Bronchial epithelial cell (primary cell): ENCODE results near the gene C4BPA. TPM values are rescaled to one million over a fixed set of nuclear protein-coding genes. Genes with fewer than 3 reads are reported as not detected.

Source experiments
- DNase-seq: peaks from one replicate; pipeline ENCODE4 v3.0.0-alpha.2; 2010; ENCODE audit warnings: low read depth
- FAIRE-seq: peaks from 2 replicates; lab custom pipeline; 2011; peaks lifted over from hg19 to GRCh38; lab: Jason Lieb, UNC
- H3K27me3 ChIP-seq: 2 replicates; pipeline ENCODE4 v1.5.1; 2011; ENCODE audit warnings: low read length; ENCODE audit not compliant: control insufficient read depth, insufficient read depth
- H3K36me3 ChIP-seq: 2 replicates; pipeline ENCODE4 v1.5.1; 2011; ENCODE audit warnings: low read length; ENCODE audit not compliant: control insufficient read depth, insufficient read depth
- H3K4me3 ChIP-seq: 2 replicates; pipeline ENCODE4 v1.5.1; 2011; ENCODE audit warnings: mild to moderate bottlenecking, low read depth, low read length, control low read depth
- total RNA-seq: library from RNA; depleted of rRNA; stranded (reverse); fragments of >200 nt; gene quantifications from 2 replicates; pipeline ENCODE4 v1.2.1, GENCODE V29; 2014
- TF ChIP-seq, protein P1 (sequence below): IDR thresholded peaks from 2 replicates; pipeline ENCODE4 v1.5.1; 2011; ENCODE audit warnings: mild to moderate bottlenecking, moderate library complexity, low read length, control low read depth, inconsistent platforms; ENCODE audit not compliant: insufficient read depth, severe bottlenecking

C4BPA gene
- total RNA-seq, 1 donor from 2014 or later = not detected

DNA sequence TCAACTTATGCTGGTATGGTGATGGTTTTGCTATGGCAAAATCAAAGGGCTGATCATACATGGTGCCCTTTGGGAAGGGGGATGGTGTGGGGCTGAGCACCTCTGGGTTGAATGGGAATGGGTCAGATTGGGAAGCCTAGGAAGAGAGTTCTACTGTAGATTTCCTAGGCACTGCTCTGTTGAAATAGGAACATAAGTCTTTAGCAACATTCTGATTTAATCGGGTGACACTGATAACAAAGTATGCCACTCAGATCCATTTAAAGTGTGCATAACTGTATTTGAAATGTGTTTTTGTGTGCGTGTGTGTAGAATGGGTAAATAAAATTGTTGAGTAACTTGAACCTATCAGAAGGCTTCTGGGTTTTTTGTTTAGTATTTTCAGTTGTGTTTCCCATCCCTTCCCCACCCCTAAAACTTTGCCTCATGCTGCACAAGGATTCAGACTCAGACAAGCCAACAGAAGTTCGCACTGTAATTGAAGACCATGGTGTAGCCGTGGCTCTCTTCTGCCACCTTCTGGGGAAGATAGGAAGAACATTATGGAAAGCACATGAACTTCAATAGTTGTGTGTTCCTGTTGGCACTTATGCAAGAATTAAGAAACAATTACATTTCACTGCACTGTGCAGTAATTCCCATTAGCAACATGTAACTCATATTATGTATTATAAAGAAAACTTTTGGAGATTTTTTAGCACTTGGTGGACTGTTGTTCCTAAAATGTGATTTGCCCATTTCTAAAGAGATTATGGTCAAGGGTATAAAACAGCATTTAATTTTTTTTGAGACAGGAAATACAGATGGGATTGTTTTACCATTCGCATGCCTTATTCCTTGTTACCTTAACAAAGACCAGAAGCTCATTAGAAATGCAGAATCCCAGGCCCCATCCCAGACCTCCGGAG is 26.3 kb upstream of the C4BPA start:
- FAIRE-seq (no peak), DNase-seq (peak; percentile 84)
- Histone ChIP-seq H3K27me3 (no peaks in the 10 kb centered on the region), H3K36me3 (no peaks in the 10 kb centered on the region), H3K4me3 (no peak overlapping the region)
- TF ChIP-seq, protein P1, sequence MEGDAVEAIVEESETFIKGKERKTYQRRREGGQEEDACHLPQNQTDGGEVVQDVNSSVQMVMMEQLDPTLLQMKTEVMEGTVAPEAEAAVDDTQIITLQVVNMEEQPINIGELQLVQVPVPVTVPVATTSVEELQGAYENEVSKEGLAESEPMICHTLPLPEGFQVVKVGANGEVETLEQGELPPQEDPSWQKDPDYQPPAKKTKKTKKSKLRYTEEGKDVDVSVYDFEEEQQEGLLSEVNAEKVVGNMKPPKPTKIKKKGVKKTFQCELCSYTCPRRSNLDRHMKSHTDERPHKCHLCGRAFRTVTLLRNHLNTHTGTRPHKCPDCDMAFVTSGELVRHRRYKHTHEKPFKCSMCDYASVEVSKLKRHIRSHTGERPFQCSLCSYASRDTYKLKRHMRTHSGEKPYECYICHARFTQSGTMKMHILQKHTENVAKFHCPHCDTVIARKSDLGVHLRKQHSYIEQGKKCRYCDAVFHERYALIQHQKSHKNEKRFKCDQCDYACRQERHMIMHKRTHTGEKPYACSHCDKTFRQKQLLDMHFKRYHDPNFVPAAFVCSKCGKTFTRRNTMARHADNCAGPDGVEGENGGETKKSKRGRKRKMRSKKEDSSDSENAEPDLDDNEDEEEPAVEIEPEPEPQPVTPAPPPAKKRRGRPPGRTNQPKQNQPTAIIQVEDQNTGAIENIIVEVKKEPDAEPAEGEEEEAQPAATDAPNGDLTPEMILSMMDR = peak; percentile 83

DNA sequence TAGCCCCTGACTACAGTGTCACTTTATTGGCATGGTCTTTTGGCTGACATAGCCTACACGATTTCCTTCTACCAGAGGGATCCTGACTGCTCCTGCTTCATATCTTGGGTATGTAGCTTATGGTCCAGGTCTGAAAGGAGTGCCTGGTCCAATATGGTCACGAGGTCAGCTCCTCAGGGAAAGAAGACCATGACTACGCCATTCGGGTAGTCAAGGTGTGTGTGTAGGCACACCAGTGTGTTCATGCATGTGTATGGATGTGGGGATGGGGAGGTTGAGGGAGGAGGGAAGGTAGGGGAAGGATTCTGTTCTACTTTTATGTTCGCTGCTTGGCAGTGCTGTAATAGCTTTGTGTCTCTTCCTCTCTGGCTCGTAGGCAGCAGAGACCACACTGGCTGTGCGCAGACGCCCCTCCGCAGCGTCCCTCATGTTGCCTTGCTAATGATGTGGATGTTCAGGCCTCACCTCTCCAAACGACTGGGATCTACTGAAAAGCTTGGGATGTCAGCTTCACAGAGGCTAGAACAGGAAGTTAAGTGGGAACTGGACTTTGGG is 25.4 kb upstream of the C4BPA start:
- Histone ChIP-seq H3K4me3 (no peak overlapping the region), H3K27me3 (no peaks in the 10 kb centered on the region), H3K36me3 (no peaks in the 10 kb centered on the region)
- no peak for DNase-seq
- FAIRE-seq = no peak
- TF ChIP-seq, protein P1 = no peak

DNA sequence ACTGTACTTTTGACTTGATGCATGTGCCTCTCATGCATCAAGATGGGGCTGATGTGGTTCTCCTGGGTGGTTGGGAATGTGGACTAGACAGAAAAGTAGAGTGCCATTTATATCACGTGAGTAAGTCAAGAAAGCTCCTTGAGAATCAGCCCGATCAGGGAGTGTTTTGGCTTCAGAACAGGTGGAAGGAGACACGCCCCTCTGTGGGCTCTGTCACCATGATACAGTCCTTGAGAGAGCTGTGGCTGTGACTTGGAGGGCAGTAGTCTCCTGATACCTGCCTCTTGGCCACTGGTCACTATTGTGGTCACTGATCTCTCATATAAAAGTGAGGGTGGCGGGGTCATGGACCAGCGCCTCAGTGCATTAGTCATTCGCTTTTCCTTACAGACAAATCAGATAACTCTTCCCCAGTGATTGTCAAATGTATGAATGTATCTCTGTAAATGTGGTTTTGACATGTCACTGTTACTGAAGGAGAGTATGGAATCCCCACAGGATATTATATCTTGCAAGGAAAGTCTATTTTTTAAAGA is 24.3 kb upstream of the C4BPA start:
- Histone ChIP-seq H3K27me3 (no peaks in the 10 kb centered on the region), H3K4me3 (no peak overlapping the region), H3K36me3 (no peaks in the 10 kb centered on the region)
- no peak for FAIRE-seq
- DNase-seq = no peak
- TF ChIP-seq, protein P1 = no peak

DNA sequence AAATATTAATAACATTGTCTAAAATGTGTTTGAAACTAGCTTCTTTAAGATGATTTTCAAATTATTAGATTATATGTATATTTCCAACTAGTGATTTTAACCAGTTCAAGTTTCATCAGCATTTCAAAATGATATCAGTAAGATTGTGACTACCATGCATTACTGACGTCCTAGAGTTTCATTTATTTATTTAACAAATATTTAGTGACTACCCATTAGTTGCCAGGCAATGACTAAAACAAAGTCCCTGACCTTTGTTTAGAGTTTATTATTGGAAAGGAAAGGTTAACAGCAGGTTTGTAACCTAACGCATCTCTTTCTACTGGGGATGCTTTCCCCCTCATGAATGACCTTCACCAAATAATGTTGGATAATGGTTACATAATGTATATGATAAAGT is 22.9 kb upstream of the C4BPA start:
- FAIRE-seq = no peak
- DNase-seq = peak; percentile 6
- TF ChIP-seq, protein P1 = no peak
- H3K27me3 ChIP-seq = no peaks in the 10 kb centered on the region
- no peak overlapping the region for H3K4me3 ChIP-seq
- no peaks in the 10 kb centered on the region for H3K36me3 ChIP-seq

DNA sequence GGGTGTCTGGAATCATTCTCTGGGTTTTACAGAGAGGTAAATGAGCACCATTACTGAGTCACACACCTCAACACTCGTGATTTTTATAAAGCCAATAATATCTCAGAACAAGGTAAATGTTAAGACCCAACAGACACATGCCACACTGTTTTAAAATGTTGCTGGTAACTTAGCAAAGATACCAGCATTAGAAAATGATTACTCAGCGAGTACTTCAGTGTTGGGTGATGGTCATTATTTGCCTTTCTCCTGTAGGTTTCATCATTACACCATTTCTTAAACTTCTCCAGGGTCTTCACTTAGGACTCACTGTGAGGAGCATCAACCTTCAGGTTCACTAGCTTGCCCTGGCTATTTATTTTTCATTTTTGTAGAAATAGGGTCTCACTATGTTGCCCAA is 22.2 kb upstream of the C4BPA start:
- DNase-seq = no peak
- H3K4me3 ChIP-seq = no peak overlapping the region
- TF ChIP-seq, protein P1 = no peak
- H3K36me3 ChIP-seq = no peaks in the 10 kb centered on the region
- H3K27me3 ChIP-seq = no peaks in the 10 kb centered on the region
- no peak for FAIRE-seq
